GM12873 (cell line): Measurements from ENCODE around the gene TTN.

Experiments
- TF ChIP-seq, protein P1 (sequence below): IDR thresholded peaks from 2 replicates; pipeline ENCODE4 v1.5.1; 2012; ENCODE audit warnings: low read depth, mild to moderate bottlenecking, moderate library complexity, low read length, control low read depth; ENCODE audit not compliant: insufficient read depth; ENCODE audit errors: missing control alignments

TTN gene

DNA sequence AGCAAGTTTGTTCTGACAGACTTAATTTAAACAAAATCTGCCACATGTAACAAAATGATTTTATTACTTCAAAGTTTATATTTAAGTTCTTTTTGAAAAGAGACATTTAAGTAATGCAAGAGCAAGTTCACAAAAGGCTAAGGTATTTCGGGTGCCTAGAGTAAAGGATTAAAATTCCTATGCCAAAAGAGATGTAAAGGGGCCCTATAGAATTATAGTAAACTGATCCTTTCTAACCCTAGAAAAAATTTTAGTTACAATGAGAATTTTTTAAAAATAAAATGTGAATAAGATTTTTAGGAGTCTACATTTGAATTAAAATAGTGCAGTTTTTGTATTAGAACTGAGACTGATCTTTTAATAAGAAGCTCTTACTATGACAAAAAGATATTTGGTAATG lies 179.8 kb downstream of the TTN start:
- TF ChIP-seq, protein P1, sequence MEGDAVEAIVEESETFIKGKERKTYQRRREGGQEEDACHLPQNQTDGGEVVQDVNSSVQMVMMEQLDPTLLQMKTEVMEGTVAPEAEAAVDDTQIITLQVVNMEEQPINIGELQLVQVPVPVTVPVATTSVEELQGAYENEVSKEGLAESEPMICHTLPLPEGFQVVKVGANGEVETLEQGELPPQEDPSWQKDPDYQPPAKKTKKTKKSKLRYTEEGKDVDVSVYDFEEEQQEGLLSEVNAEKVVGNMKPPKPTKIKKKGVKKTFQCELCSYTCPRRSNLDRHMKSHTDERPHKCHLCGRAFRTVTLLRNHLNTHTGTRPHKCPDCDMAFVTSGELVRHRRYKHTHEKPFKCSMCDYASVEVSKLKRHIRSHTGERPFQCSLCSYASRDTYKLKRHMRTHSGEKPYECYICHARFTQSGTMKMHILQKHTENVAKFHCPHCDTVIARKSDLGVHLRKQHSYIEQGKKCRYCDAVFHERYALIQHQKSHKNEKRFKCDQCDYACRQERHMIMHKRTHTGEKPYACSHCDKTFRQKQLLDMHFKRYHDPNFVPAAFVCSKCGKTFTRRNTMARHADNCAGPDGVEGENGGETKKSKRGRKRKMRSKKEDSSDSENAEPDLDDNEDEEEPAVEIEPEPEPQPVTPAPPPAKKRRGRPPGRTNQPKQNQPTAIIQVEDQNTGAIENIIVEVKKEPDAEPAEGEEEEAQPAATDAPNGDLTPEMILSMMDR: no peak

DNA sequence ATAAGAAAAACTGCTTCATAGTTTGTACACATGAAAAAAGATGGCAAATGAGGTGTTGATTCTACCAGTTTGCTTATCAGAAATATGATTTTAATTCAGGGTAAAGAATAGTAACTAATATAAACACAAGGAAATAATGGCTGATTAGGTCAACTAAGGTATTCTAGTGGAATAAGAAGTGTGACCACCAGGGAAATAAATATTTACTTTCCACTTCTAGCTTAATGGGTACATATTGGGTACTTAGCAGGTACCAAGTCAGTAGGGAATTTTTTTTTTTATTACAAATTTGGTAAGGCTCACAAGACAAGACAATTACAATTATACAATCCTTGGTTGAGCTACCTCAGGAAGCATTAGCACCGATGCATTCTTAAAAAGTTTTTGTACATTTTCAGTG lies 191.3 kb downstream of the TTN start:
- TF ChIP-seq, protein P1: no peak

DNA sequence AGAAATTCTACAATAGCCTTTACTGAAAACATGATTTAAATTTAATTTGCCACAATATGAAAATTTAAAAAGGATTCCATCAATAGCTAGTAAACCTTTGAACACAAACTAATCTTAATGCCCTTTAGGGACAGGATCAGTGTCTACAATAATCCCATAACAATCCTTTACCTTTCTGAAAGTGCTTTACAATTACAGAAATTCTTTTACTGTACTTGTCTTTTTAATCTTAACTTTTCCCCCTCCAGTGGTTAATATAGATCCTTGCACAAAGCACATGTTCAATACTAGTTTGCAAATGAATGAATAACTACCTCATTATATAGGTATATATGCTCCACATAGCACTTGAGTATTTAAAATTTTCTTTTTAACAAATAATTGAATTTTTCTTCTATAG lies 204.3 kb downstream of the TTN start:
- TF ChIP-seq, protein P1: no peak

DNA sequence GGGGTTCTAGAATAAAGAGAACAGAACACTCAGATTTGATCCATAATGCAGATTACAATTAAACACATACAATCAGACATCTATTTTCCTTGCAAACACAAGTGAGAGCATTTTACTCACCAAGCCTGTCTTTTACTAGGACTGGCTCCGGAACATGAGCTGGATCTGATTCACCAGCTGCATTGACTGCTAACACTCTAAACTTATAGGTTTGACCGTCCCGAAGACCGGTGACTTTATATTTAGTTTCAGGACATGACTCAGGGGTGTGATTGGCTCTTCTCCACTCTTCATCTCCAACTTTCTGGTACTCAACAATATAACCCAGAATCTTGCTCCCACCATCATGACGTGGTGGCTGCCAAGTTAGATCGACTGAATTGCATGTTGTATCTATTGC lies 214.6 kb downstream of the TTN start:
- TF ChIP-seq, protein P1: no peak

DNA sequence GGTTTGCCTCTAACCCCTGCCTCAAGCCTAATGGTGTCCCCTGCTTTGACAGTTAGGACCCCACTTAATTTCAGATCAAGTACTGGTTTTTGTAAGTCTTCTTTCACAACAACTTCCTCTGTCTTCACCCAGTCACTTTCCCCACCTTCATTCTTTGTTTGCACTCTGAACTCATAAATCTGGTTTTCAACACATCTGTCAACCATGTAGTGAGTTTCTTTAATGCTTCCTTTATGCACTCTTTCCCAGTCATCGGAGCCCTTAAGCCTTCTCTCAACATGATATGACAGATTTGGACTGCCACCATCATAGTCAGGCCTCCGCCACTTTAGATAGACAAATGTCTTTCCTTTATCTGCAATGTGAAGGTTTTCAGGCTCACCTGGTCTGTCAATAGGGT lies 217.9 kb downstream of the TTN start:
- TF ChIP-seq, protein P1: no peak

DNA sequence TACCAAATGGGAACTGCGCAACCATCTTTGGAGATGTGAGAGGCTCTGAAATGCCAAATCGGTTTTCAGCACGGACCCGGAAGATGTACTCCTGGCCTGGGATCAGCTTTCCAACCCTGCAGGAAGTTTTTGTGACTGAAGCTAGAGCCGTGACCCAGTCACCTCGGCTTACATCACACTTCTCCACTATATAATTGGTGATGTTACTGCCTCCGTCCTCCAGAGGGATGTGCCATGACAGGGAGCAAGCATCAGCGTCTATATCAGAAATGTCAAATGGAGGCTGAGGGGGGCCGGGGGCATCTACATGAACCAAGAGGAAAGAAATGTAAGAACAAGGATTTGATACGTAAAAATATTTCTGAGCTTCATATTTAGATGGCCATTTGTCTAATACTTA lies 222.6 kb downstream of the TTN start:
- TF ChIP-seq, protein P1: no peak

DNA sequence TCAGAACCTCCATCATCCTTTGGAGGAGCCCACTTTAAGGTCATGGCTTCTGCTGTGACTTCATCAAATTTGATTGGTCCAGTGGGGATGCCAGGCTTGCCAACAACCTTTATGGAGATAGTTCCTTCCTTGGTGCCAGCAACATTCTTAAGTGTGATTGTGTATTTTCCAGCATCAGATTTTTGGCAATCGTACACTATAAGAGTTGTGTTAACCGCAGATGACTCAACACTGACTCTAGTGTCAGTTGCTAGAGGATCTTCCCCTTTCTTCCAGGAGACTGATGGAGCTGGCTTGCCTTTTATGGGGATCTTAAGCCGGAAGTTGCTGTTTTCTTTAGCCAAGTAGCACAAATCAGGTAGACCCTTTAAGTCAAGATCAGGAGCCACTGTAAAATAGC lies 228.2 kb downstream of the TTN start:
- TF ChIP-seq, protein P1: no peak
